HG03571 (cell line): ENCODE results near the gene NUDT14.

Source experiments
- ATAC-seq: cut with Tn5 transposase; IDR thresholded peaks from one replicate; pipeline ENCODE4 v1.9.1; 2021; ENCODE audit not compliant: unreplicated experiment

The NUDT14 gene

GRCh38 chr14:105161964-105162668, 19.0 kb downstream of the NUDT14 start:
- no peak for ATAC-seq

GRCh38 chr14:105161309-105161708, 19.8 kb downstream of the NUDT14 start:
- no peak for ATAC-seq

- no peak for ATAC-seq
These were observed 20.3 kb downstream of the NUDT14 start for GRCh38 chr14:105160776-105161175.

DNA sequence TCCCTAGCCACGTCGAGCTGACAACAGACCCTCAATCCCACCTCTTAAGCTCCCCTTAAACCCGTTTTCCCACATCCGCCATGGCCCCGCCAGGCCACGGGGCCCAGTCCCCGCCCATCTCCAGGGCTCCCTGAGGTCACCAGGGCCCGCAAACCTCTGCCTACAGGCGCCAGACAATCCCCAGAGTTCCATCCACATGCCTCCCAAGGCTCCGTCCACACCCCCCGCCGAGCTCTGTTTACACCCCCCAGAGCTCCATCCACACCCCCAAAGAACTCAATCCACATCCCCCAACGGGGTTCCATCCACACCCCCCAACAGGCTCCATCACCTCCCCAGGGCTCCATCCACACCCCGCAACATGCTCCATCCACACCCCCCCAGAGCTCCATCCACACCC, 21.8 kb downstream of the NUDT14 start:
- ATAC-seq = no peak

- ATAC-seq = no peak
These were observed 22.3 kb downstream of the NUDT14 start for GRCh38 chr14:105158794-105159193.

DNA sequence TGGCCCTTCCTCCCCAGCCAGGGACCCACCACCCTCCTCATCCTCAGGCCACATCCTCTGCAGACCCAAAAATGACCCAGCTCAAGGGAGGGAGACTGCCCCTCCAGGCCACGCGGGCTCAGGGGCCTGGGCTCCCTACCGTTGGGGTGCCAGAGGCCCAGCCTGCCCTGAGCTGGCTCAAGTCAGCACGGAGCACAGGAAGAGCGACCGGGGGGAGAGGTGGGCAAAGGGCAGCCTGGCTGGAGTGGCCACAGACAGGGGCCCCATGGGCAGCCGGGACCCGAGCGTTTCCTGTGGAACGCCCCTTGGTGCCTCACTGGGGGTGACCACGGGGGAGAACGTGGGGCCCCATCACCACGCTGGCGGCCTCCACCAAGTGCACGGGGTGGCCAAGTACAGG, 23.2 kb downstream of the NUDT14 start:
- ATAC-seq = no peak

GRCh38 chr14:105156414-105157375, 24.4 kb downstream of the NUDT14 start:
- no peak for ATAC-seq

GRCh38 chr14:105155681-105156413, 25.3 kb downstream of the NUDT14 start:
- no peak for ATAC-seq

- ATAC-seq = no peak
These were observed 26.0 kb downstream of the NUDT14 start for GRCh38 chr14:105155071-105155651.

GRCh38 chr14:105154476-105154871, 26.6 kb downstream of the NUDT14 start:
- ATAC-seq = no peak

DNA sequence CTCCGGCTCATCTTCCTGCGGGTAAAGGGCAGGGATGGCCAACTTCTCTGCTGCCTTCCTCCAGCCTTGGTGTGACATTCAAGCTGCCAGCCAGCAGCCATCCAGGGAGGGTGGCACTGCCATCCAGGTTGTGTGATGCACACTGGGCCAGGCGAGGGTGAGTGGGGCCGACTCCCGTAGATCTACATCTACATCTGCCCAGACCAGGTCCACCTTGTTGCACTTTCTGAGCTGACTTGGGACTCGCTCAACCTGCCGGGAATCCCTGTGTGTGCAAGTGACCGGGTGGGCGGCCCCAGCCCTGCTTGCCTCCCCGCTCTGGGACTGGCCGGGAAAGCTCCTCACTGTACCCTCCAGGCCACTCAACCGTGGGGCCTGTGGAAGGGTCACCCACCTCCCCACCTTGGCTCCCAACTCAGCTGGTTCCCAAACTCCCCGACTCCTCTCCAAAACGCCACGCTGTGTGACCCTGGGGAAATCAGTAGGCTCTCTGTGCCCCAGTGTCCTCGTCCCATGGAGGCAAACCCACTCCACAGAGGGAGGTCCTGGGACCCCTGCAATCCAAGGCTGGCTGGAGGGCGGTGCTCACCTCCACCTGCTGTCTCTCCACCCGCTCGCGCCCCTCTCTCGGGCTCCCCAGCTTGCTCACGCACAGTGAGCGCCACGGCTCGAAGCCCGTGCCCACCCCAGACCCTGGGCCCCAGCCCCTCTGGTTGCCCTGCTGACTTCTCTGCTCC, 27.2 kb downstream of the NUDT14 start:
- ATAC-seq = no peak

DNA sequence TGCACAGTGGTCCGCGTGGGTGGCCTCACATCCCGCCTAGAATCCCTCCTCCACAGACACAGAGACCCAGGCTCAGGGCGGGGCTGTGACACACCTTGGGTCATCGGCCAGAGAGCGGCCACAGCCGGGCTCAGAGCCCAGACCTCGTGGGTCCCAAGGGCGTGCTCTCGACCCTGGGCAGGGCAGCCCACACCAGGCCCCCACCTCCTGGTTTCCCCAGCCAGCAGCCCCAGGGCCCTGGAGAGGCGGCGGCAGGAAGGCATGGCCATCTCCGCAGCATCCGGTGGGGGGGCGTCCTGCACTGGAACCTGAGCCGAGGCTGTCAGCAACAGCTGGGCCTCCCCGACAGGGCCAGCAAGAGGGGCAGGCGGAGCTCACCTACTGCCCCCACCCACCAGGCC, 27.8 kb downstream of the NUDT14 start:
- no peak for ATAC-seq

GRCh38 chr14:105152794-105153241, 28.3 kb downstream of the NUDT14 start:
- ATAC-seq = no peak

DNA sequence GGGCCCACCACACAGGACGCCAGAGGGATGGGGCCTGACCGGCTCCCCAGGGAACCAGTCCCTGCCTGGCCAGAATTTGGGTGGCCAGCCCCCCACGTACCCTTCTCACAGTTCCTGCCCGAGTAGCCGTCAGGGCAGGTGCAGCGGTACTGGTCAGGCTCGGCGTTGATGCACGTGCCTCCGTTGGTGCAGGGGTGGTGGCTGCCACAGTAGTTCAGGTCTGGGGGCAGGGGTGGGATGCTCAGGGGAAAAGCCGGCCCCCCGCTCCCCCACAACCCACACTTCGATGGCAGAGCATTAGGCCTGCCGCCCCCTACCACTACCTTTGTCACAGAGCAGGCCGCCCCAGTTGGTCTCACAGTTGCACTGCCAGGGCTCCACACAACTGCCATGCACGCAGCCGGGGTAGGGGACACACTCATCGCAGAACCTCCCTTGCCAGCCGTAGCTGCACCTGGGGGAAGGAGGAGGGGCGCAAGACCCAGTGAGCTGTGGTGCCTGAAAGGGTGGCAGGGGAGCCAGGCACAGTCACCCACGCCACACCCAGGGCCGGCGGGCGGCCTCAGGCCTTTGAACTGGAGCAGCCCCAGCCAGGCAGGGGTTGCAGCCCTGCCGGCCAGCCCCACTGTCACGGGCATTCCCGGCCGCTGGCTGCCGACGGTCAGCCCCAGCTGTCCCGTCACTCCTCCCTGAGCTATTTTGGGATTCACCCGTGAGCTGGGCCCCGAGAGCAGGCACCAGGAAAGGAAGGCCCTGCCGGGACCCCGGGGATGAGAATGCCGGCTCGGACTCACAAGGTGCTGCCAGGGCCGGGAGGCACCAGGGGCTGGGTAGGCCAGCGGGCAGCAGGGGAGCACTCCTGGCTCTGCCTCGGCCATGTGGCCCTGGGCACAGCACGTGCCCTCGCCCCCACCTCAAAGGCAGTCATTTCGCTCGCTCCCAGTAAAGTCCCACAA, 29.0 kb downstream of the NUDT14 start:
- no peak for ATAC-seq

DNA sequence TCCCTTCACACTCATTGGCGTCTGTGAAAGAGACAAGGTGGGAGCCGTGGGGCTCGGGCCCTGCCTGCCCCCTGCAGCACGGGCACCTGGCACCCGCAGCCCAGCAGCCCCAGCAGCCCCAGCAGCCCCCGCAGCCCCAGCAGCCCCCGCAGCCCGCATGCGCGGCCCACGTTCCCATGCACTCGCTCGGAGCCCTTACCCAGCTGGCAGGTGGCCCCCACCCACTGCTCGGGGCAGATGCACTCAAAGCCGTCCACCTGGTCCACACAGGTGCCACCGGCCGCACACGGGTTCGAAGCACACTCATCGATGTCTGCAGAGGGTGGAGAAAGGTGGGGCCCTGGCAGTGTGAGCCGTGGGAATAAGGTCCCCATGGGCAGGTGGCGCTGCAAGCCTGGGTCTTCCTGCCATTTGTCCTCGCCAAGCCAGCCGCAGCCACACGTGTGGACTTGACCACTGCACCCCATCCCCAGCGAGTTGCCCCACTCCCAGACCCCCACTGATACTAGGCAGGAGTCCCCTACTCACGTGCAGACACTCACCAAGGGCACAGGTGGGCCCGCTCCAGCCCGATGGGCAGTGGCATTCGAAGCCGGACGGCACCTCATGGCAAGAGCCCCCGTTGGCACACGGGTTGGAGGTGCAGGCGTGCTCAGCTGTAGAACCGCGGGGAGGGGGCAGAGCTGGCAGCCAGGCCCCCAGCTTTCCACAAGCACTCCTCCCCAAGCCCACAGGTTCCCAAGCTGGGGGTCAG, 29.9 kb downstream of the NUDT14 start:
- ATAC-seq = no peak

DNA sequence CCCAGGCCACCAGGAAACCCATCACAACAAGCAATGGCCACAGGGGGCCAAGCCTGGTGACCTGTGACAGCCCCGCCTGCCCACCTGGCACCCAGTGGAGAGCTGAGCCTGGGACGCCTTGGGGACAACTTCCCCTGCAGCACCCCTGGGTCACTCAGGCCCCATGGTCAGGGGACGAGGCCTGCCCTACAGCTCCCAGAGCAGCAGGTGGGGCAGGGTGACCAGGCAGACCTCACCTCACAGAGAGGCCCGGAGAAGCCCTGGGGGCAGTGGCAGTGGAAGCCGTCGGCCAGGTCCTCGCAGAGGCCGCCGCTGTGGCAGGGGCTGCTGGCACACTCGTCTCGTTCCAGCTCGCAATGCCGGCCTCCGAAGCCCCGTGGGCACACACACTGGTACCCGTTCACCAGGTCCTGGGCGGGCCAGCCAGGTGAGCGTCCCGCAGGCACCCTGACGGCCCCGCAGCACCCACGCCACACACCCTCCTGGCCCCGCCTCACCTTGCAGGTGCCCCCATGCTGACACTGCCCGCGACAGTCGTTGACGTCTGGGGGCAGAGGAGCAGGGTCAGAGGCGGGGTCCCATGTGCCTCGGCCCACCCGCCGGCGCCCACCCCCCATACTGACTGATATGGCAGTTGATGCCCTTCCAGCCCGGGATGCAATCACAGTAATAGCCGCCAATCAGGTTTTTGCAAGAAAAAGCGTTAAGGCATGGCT, 30.6 kb downstream of the NUDT14 start:
- no peak for ATAC-seq

DNA sequence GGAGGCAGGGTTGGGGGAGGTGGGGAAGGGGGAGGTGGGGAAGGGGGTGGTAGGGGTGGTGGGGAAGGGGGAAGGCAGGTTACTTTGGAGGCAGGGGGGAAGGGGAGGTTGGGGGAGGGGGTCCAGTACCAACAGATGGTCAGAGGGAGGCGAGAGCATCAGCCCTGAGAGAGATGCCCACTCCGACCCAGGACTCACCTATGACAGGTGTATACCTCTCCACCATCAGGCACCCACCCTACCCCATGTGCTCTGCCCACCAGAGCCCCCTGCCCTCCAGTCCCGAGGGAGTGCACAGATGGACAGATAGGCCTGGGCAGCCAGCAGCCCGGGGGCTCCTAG, 31.1 kb downstream of the NUDT14 start:
- ATAC-seq = no peak
